ENCODE results near the gene CTLA4.

Gene CTLA4

DNA sequence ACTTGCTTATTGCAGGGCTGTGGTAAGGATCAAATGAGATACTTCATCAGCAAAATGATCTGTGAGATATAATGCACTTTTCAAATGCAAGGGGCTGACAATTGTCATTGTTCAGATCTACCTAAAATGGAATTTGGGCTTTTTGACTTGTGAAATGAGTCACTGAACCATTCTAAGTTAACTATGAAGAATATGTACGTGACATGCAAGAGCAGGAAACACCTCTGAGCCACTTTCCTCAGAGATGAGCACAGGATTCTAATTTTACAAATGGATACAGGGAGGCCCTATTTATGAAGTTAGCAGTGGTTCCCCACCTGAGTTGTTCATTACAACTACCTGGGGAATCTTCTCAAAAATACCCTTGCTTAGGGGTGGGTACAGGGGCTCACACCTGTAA lies 26.7 kb downstream of the CTLA4 start:
- DNase-seq (ENCODE audit: insufficient read length) = no peak
- FAIRE-seq = no peak
- TF ChIP-seq POLR2A (IDR thresholded peaks at IDR 0.05; ENCODE audit: low read depth, low read length) = no peak
- no peak for TF ChIP-seq POLR2AphosphoS5 (IDR thresholded peaks at IDR 0.05; ENCODE audit: low read depth, low read length)
- TF ChIP-seq TAF1 (IDR thresholded peaks at IDR 0.05; ENCODE audit: borderline replicate concordance, low read depth, low read length) = no peak

DNA sequence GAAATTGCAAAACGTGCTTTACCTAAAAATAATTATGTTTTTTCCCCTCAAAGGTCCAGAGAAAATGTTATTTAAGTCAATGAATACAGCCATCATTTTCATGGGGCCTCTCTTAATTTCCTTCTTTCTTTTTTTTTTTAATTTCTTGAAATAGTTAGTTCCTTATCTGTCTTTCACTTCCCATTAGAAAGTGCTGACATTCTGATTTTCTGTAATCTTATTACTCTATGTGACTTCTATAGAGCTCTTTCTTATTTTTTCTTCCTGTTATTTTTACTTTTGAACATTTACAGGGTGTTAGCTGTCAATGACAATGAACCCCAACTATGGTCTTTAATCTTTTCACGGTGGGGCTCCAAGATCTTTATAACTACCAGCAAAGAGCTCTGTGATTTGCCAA lies 30.0 kb downstream of the CTLA4 start:
- TF ChIP-seq POLR2AphosphoS5 (IDR thresholded peaks at IDR 0.05; ENCODE audit: low read depth, low read length) (no peak), TAF1 (IDR thresholded peaks at IDR 0.05; ENCODE audit: borderline replicate concordance, low read depth, low read length) (no peak), POLR2A (IDR thresholded peaks at IDR 0.05; ENCODE audit: low read depth, low read length) (no peak)
- DNase-seq (ENCODE audit: insufficient read length) (no peak), FAIRE-seq (no peak)

DNA sequence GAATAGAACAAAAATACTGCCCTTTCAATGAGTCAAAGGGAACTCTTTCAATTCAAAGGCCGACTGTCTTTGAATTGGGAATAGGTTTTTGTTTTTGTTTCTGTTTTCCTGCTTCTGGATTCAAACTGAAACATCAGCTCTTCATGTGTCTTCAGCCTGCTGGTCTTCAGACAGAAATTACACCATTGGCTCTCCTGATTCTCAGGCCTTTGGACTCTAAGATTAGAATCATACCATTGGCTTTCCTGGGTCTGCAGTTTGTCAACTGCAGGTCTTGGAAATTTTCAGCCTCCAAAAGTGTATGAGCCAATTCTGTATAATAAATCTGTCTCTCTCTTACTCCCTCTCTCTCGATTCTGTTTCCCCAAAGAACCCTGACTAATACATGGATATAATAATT lies 31.1 kb downstream of the CTLA4 start:
- FAIRE-seq = no peak
- TF ChIP-seq POLR2A (IDR thresholded peaks at IDR 0.05; ENCODE audit: low read depth, low read length) (no peak), TAF1 (IDR thresholded peaks at IDR 0.05; ENCODE audit: borderline replicate concordance, low read depth, low read length) (no peak), POLR2AphosphoS5 (IDR thresholded peaks at IDR 0.05; ENCODE audit: low read depth, low read length) (no peak)
- DNase-seq (ENCODE audit: insufficient read length) = no peak

DNA sequence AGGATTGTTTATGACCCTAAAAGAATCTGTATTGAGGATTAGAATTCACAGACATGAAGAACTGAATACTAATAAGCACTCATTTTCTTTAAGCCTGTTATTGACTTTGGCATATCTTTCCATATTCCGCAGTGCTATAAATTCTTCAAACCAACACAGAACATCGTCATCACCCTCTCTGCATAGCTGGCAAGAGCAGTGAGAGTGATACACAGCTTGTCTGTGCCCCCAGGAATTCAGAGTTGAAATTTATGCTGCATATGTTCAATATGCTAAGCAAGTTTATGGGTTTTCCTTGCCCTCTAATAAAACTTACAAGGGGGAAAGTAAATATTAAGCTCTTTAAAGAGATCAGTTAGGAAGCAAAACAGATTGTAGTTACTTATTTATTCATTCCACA lies 32.7 kb downstream of the CTLA4 start:
- DNase-seq (ENCODE audit: insufficient read length) (no peak), FAIRE-seq (no peak)
- TF ChIP-seq POLR2AphosphoS5 (IDR thresholded peaks at IDR 0.05; ENCODE audit: low read depth, low read length) (no peak), TAF1 (IDR thresholded peaks at IDR 0.05; ENCODE audit: borderline replicate concordance, low read depth, low read length) (no peak), POLR2A (IDR thresholded peaks at IDR 0.05; ENCODE audit: low read depth, low read length) (no peak)

DNA sequence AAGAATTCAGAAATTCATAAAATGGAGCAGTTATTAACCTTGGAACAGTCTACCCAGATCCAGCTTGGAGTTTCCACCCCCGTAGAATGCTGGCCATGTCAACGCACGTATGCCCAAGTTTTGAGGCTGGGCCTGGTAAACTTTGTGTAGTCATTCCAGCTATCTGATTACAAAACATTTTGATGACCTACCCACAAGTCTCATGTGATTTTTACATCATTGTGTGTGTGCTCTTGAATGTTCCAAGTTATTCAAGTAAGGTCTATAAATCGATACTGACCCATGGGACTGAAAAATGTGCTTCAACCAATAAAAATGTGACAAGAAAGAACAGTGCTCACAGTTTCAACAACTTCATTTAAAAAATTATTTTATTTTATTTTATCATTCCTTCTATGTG lies 36.5 kb downstream of the CTLA4 start:
- TF ChIP-seq POLR2AphosphoS5 (IDR thresholded peaks at IDR 0.05; ENCODE audit: low read depth, low read length) (no peak), POLR2A (IDR thresholded peaks at IDR 0.05; ENCODE audit: low read depth, low read length) (no peak), TAF1 (IDR thresholded peaks at IDR 0.05; ENCODE audit: borderline replicate concordance, low read depth, low read length) (no peak)
- FAIRE-seq (no peak), DNase-seq (ENCODE audit: insufficient read length) (no peak)

DNA sequence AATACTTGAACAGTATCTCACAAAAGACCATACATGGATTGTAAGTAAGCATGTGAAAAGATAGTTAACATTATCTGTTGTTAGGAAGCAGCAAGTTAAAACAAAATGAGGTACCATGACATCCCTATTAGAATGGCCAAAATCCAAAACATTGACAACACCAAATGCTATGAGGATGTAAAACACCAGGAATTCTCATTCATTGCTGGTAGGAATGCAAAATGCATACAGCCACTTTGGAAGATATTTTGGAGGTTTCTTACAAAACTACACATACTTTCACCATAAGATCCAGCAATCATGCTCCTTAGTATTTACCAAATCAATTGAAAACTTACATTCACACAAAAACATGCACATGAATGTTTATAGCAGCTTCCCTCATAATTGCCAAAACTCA lies 38.1 kb downstream of the CTLA4 start:
- DNase-seq (ENCODE audit: insufficient read length) (no peak), FAIRE-seq (no peak)
- TF ChIP-seq POLR2AphosphoS5 (IDR thresholded peaks at IDR 0.05; ENCODE audit: low read depth, low read length) (no peak), POLR2A (IDR thresholded peaks at IDR 0.05; ENCODE audit: low read depth, low read length) (no peak), TAF1 (IDR thresholded peaks at IDR 0.05; ENCODE audit: borderline replicate concordance, low read depth, low read length) (no peak)

DNA sequence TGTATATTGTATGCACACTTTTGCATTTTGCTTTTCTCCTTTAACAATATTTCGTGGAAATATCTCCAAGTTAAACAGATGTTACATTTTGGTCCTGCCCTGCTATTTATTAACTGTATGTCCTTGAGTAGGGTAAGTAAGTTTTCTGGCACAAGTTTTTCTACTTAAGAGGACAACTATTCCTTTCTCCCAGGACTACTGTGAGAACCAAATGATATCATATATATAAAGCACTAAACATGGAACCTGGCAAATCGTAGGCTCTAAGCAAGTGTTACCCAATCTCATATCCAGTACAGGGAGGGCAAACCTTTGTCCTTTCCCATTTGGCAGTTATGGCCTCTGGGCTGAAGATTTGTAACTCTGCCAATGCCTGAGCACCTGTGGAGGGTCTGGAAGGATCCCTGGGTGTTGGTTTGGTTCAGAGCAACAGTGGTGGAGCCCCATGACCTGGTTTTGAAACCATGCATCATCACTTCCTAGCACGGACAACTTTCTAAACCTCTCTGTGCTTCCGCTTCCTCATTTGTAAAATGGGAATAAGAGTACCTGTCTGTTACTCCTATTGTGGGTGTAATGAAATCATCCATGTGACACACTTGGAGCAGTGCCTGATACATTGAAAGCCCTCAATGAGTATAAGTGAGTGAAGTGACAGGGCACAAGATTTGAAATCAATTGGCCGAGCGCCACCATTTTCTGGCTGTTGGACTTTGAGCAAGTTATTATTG lies 40.7 kb downstream of the CTLA4 start:
- no peak for DNase-seq (ENCODE audit: insufficient read length)
- peak; percentile 17 for FAIRE-seq
- TF ChIP-seq POLR2AphosphoS5 (IDR thresholded peaks at IDR 0.05; ENCODE audit: low read depth, low read length) = no peak
- no peak for TF ChIP-seq POLR2A (IDR thresholded peaks at IDR 0.05; ENCODE audit: low read depth, low read length)
- no peak for TF ChIP-seq TAF1 (IDR thresholded peaks at IDR 0.05; ENCODE audit: borderline replicate concordance, low read depth, low read length)

DNA sequence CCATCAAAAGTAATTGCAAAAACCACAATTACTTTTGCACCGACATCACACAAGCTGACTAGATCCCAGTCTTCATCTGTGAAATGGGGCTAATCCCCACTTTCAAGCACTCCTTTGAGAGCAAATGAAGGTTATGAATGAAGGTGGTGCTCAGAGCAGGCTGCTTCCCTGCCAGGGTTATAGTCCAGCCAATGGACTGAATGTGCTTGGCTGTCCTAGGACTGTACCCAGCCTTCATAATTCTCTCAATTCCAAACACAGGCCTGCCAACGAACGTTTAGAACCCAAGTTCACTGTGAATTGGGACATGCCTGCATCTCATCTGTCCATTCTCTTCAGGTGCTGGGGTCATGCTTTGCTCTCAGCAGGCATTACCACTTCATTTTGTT lies 41.2 kb downstream of the CTLA4 start:
- DNase-seq (ENCODE audit: insufficient read length) (no peak), FAIRE-seq (no peak)
- TF ChIP-seq POLR2A (IDR thresholded peaks at IDR 0.05; ENCODE audit: low read depth, low read length) (no peak), TAF1 (IDR thresholded peaks at IDR 0.05; ENCODE audit: borderline replicate concordance, low read depth, low read length) (no peak), POLR2AphosphoS5 (IDR thresholded peaks at IDR 0.05; ENCODE audit: low read depth, low read length) (no peak)

DNA sequence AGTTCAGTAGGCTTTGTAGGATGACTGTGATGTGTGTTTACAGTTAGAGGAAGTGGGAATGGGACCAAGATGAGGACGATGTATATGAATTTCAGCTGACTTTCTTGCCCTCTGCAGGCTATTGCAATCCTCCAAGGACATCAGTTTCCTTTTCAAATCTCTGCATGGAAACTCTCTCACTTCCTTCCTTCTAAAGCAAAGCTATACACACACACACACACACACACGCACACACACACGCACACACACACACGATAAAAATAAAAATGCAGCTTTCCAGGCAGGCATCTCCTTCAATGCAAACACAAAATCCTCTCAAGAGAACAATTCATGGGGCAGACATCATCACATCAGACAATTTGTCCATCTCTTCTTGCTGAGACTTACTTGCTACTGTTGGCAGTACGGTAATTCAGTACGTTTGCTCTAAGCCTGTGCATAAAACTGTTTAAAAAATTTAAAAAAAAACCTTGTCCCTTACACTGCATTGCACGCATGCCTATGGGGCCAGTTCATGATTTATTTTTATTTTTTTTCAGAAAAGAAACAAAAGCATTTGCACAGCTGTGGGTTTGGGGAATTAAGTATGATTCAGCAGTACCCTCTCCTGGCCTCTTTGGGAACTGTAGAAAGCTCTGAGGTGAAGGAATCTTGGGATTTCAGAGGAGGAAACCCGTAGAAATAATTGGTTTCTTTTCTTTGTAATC lies 41.8 kb downstream of the CTLA4 start:
- TF ChIP-seq TAF1 (IDR thresholded peaks at IDR 0.05; ENCODE audit: borderline replicate concordance, low read depth, low read length) (no peak), POLR2A (IDR thresholded peaks at IDR 0.05; ENCODE audit: low read depth, low read length) (no peak), POLR2AphosphoS5 (IDR thresholded peaks at IDR 0.05; ENCODE audit: low read depth, low read length) (no peak)
- FAIRE-seq (no peak), DNase-seq (ENCODE audit: insufficient read length) (no peak)

DNA sequence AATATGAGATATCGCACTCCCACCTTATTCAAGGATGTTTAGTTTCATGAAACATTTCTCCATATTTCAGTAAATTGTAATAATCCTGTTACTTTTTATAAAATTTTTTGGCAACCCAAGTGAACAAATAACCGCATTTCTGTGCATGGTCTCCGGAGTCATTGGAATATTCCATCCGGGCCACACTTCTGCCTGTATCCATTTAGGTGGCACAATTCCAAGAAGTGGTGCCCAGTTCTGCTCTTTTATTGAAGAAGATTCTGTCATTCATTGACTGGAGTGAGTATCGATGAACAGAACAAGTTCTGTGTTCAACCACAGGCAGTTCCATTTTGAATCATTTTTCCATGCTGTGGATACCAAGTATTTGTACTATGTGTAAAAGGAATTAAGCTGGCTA lies 42.4 kb downstream of the CTLA4 start:
- no peak for FAIRE-seq
- TF ChIP-seq POLR2AphosphoS5 (IDR thresholded peaks at IDR 0.05; ENCODE audit: low read depth, low read length) = no peak
- TF ChIP-seq POLR2A (IDR thresholded peaks at IDR 0.05; ENCODE audit: low read depth, low read length) = no peak
- no peak for TF ChIP-seq TAF1 (IDR thresholded peaks at IDR 0.05; ENCODE audit: borderline replicate concordance, low read depth, low read length)
- no peak for DNase-seq (ENCODE audit: insufficient read length)

DNA sequence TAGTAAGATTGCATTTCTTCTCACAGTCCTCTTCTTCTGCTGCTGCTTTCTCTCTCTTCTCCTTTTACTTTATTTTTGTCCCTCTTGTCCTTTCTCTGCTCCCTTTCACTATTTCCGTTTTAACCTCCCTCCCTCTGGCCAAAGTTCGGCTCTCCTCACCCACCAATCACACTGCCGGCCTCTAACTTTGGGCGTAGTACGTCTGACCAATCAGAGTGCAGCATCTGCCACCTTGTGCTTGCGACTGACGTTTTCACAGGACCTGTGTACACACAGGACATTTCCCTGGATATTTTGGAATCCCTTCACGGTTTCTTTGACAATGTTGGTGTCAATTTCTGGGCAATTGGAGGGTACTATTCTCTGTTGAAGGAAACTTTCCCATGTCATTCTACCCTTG lies 46.4 kb downstream of the CTLA4 start:
- FAIRE-seq (no peak), DNase-seq (ENCODE audit: insufficient read length) (no peak)
- TF ChIP-seq POLR2AphosphoS5 (IDR thresholded peaks at IDR 0.05; ENCODE audit: low read depth, low read length) (no peak), TAF1 (IDR thresholded peaks at IDR 0.05; ENCODE audit: borderline replicate concordance, low read depth, low read length) (no peak), POLR2A (IDR thresholded peaks at IDR 0.05; ENCODE audit: low read depth, low read length) (no peak)

All from GM12892 (cell line).